Esophagus muscularis mucosa (tissue), 4 donors: ENCODE measurements around the gene PDZK1.

Experiments used
- CTCF ChIP-seq, 3 experiments: fragments of 200-600 bp in 2 of 3; fragments of 450-650 bp in 1 of 3; sonication (generic) in 2 of 3; IDR thresholded peaks; one replicate each; pipeline ENCODE4 v1.5.1; 2017 to 2019; ENCODE audit warnings: antibody characterized with exemption in 3 of 3, mild to moderate bottlenecking in 2 of 3, moderate library complexity in 1 of 3
- EP300 ChIP-seq: sonication (generic); formaldehyde crosslinking; IDR thresholded peaks from one replicate; pipeline ENCODE4 v1.6.1; 2017; ENCODE audit warnings: antibody characterized with exemption
- POLR2A ChIP-seq: fragments of 450-650 bp; IDR thresholded peaks from one replicate; pipeline ENCODE4 v1.6.1; 2017; ENCODE audit warnings: antibody characterized with exemption, moderate library complexity, mild to moderate bottlenecking, low read depth
- POLR2AphosphoS5 ChIP-seq, 2 donors: sonication (generic); formaldehyde crosslinking; IDR thresholded peaks; one replicate each; pipeline ENCODE4 v1.6.1; 2017; ENCODE audit warnings: antibody characterized with exemption in 2 of 2

GRCh38 chr1:145730467-145730866, 23.3 kb upstream of the PDZK1 start:
- TF ChIP-seq CTCF (IDR thresholded peaks at IDR 0.05) (no peak), POLR2A (no peak), EP300 (no peak), POLR2AphosphoS5 (IDR thresholded peaks at IDR 0.05) (no peak)
